Hepatocyte (in vitro differentiated cells): ENCODE measurements around the gene HADH. TPM values are rescaled to one million over a fixed set of nuclear protein-coding genes. Genes with fewer than 3 reads are reported as not detected.

ENCODE experiments used
- DNase-seq: peaks from one replicate; pipeline ENCODE4 v3.0.0-alpha.2; 2016; ENCODE audit warnings: low spot score
- H2AFZ ChIP-seq: fragments of 200-600 bp; sonication (generic); 2 replicates; pipeline ENCODE4 v1.6.0; 2016; ENCODE audit warnings: antibody characterized with exemption, mild to moderate bottlenecking
- H3K27ac ChIP-seq: fragments of 200-600 bp; sonication (generic); 2 replicates; pipeline ENCODE4 v1.5.1; 2016; ENCODE audit warnings: mild to moderate bottlenecking
- H3K27me3 ChIP-seq: fragments of 200-600 bp; sonication (generic); 2 replicates; pipeline ENCODE4 v1.6.1; 2016
- H3K36me3 ChIP-seq: fragments of 200-600 bp; sonication (generic); replicated peaks from 2 replicates; pipeline ENCODE4 v1.5.1; 2016; ENCODE audit warnings: low read depth; ENCODE audit not compliant: insufficient read depth
- H3K4me1 ChIP-seq: fragments of 200-600 bp; sonication (generic); 2 replicates; pipeline ENCODE4 v1.5.1; 2016; ENCODE audit warnings: mild to moderate bottlenecking, moderate library complexity; ENCODE audit not compliant: insufficient read depth
- H3K4me2 ChIP-seq: fragments of 200-600 bp; sonication (generic); 2 replicates; pipeline ENCODE4 v1.6.0; 2016
- H3K4me3 ChIP-seq: fragments of 200-600 bp; sonication (generic); 2 replicates; pipeline ENCODE4 v1.5.1; 2016; ENCODE audit warnings: mild to moderate bottlenecking
- H3K79me2 ChIP-seq: fragments of 200-600 bp; sonication (generic); 2 replicates; pipeline ENCODE4 v1.6.0; 2017; ENCODE audit warnings: mild to moderate bottlenecking
- H3K9me2 ChIP-seq: fragments of 200-600 bp; sonication (generic); replicated peaks from 2 replicates; pipeline ENCODE4 v1.6.0; 2017; ENCODE audit warnings: mild to moderate bottlenecking; ENCODE audit not compliant: insufficient read depth
- H3K9me3 ChIP-seq: fragments of 200-600 bp; sonication (generic); 2 replicates; pipeline ENCODE4 v1.5.1; 2016; ENCODE audit warnings: low read depth, mild to moderate bottlenecking
- H4K20me1 ChIP-seq: fragments of 200-600 bp; sonication (generic); 2 replicates; pipeline ENCODE4 v1.6.0; 2016; ENCODE audit warnings: mild to moderate bottlenecking; ENCODE audit not compliant: insufficient read depth, poor library complexity, severe bottlenecking
- CTCF ChIP-seq: fragments of 200-600 bp; sonication (generic); IDR thresholded peaks from 2 replicates; pipeline ENCODE4 v1.5.1; 2016; ENCODE audit warnings: antibody characterized with exemption, mild to moderate bottlenecking; ENCODE audit not compliant: poor library complexity
- EZH2 ChIP-seq: fragments of 200-600 bp; sonication (generic); IDR thresholded peaks from 2 replicates; pipeline ENCODE4 v1.6.1; 2016; ENCODE audit warnings: antibody characterized with exemption, mild to moderate bottlenecking, borderline replicate concordance
- EZH2phosphoT487 ChIP-seq: fragments of 200-600 bp; sonication (generic); IDR thresholded peaks from one replicate; pipeline ENCODE4 v1.6.1; 2018; ENCODE audit warnings: antibody characterized with exemption, mild to moderate bottlenecking, low read depth, moderate library complexity; ENCODE audit not compliant: unreplicated experiment, severe bottlenecking
- WGBS: methylation state at CpG from one replicate; pipeline ENCODE4 v1.1.6; 2016; ENCODE audit warnings: low lambda C conversion rate; ENCODE audit errors: missing lambda C conversion rate; 5-methylcytosine and 5-hydroxymethylcytosine counted together
- polyA plus RNA-seq: library from polyadenylated mRNA; unstranded; fragments of >200 nt; fragmentation: Nextera tagmentation; extraction: Ambion mirVana; gene quantifications from 2 replicates; pipeline ENCODE4 v1.2.1, GENCODE V29; 2016
- total RNA-seq: library from RNA; depleted of rRNA; stranded (reverse); fragments of >200 nt; gene quantifications from 2 replicates; pipeline ENCODE4 v1.2.3, GENCODE V29; 2014

Gene HADH
- total and polyA plus RNA-seq, 2 experiments from 2014 or later: 76.7 to 83.5 TPM

GRCh38 chr4:108078024-108078733, 88.5 kb downstream of the HADH start:
- Histone ChIP-seq H3K4me1 (no peaks in the 10 kb centered on the region), H3K9me3 (no peaks in the 10 kb centered on the region), H3K36me3 (no peaks in the 10 kb centered on the region), H3K4me3 (no peak overlapping the region), H3K9me2 (no peaks in the 10 kb centered on the region), H3K27me3 (no peaks in the 10 kb centered on the region), H3K79me2 (no peaks in the 10 kb centered on the region), H3K27ac (no peak overlapping the region), H3K4me2 (no peak overlapping the region), H4K20me1 (no peaks in the 10 kb centered on the region), H2AFZ (no peak overlapping the region)
- no peak for DNase-seq
- 79% methylated on average over 5 of the region's 5 CpGs for WGBS
- TF ChIP-seq EZH2: no peak
- no peak for TF ChIP-seq CTCF
- no peak for TF ChIP-seq EZH2phosphoT487

- TF ChIP-seq CTCF: no peak
- TF ChIP-seq EZH2: no peak
- TF ChIP-seq EZH2phosphoT487: no peak
- Histone ChIP-seq H3K9me3 (no peaks in the 10 kb centered on the region), H3K79me2 (no peaks in the 10 kb centered on the region), H3K27ac (no peak overlapping the region), H2AFZ (no peak overlapping the region), H3K9me2 (no peaks in the 10 kb centered on the region), H3K4me3 (no peak overlapping the region), H3K4me2 (no peak overlapping the region), H3K4me1 (no peaks in the 10 kb centered on the region), H4K20me1 (no peaks in the 10 kb centered on the region), H3K36me3 (no peaks in the 10 kb centered on the region), H3K27me3 (no peaks in the 10 kb centered on the region)
- DNase-seq: no peak
- WGBS: 97% methylated on average over 10 of the region's 10 CpGs
These were observed 91.1 kb downstream of the HADH start for GRCh38 chr4:108080747-108081146.

GRCh38 chr4:108081256-108081655, 91.6 kb downstream of the HADH start:
- Histone ChIP-seq H3K4me3 (no peak overlapping the region), H3K27ac (no peak overlapping the region), H2AFZ (no peak overlapping the region), H3K9me3 (no peaks in the 10 kb centered on the region), H3K27me3 (no peaks in the 10 kb centered on the region), H3K36me3 (no peaks in the 10 kb centered on the region), H3K4me1 (no peaks in the 10 kb centered on the region), H3K9me2 (no peaks in the 10 kb centered on the region), H4K20me1 (no peaks in the 10 kb centered on the region), H3K4me2 (no peak overlapping the region), H3K79me2 (no peaks in the 10 kb centered on the region)
- WGBS: 92% methylated on average over 16 of the region's 16 CpGs
- TF ChIP-seq EZH2phosphoT487 (no peak), EZH2 (no peak), CTCF (no peak)
- no peak for DNase-seq

Other genes with a start within 250 kb of the HADH start
- 68.9 and 75.7 TPM in 2 replicates for gene SGMS2, start 165.0 kb upstream of the HADH start, total RNA-seq
- gene SGMS2, start 165.0 kb upstream of the HADH start, polyA plus RNA-seq: 28.7 and 33.1 TPM in 2 replicates
- gene CYP2U1, start 58.3 kb upstream of the HADH start, total RNA-seq: 9.7 and 11.3 TPM in 2 replicates
- 5.8 and 6.7 TPM in 2 replicates for gene CYP2U1, start 58.3 kb upstream of the HADH start, polyA plus RNA-seq
- gene LEF1, start 179.0 kb downstream of the HADH start, total RNA-seq: 7.5 and 8.6 TPM in 2 replicates
- gene LEF1, start 179.0 kb downstream of the HADH start, polyA plus RNA-seq: 7.6 and 10.4 TPM in 2 replicates